Transverse colon (tissue), 4 donors: Measurements from ENCODE around the gene PHLDB2. TPM values are rescaled to one million over a fixed set of nuclear protein-coding genes. Genes with fewer than 3 reads are reported as not detected.

Experiments used
- DNase-seq: peaks from one replicate; pipeline ENCODE4 v3.0.0-alpha.2; 2019
- H3K27ac ChIP-seq, 4 donors: fragments of 200-600 bp; sonication (generic); 2 replicates each; pipeline ENCODE4 v1.5.1; 2016 to 2018; ENCODE audit warnings: inconsistent platforms in 4 of 4
- H3K27me3 ChIP-seq: fragments of 200-600 bp; sonication (generic); 2 replicates; pipeline ENCODE4 v1.5.1; 2017; ENCODE audit warnings: inconsistent platforms
- H3K36me3 ChIP-seq, 4 donors: fragments of 200-600 bp; sonication (generic); 2 replicates each; pipeline ENCODE4 v1.5.1; 2017 to 2019; ENCODE audit warnings: inconsistent platforms in 4 of 4
- H3K4me1 ChIP-seq, 4 donors: fragments of 200-600 bp; sonication (generic); 2 replicates each; pipeline ENCODE4 v1.5.1; 2017 to 2020; ENCODE audit warnings: inconsistent platforms in 4 of 4
- H3K4me3 ChIP-seq, 4 donors: fragments of 200-600 bp; sonication (generic); 1 replicate in 1 of 4; 2 replicates in 3 of 4; pipeline versions ENCODE4 v1.5.1 to v1.6.1; 2017 to 2019; ENCODE audit warnings: inconsistent platforms in 4 of 4
- H3K9me3 ChIP-seq, 2 donors: fragments of 200-600 bp; sonication (generic); 2 replicates each; pipeline ENCODE4 v1.5.1; 2017 to 2019; ENCODE audit warnings: inconsistent platforms in 2 of 2
- EP300 ChIP-seq: sonication (generic); formaldehyde crosslinking; IDR thresholded peaks from one replicate; pipeline ENCODE4 v1.6.1; 2017; ENCODE audit warnings: antibody characterized with exemption, low read depth
- POLR2A ChIP-seq: fragments of 450-650 bp; IDR thresholded peaks from one replicate; pipeline ENCODE4 v1.6.1; 2016; ENCODE audit warnings: antibody characterized with exemption, mild to moderate bottlenecking, moderate library complexity
- POLR2AphosphoS5 ChIP-seq, 3 donors: sonication (generic); formaldehyde crosslinking; IDR thresholded peaks; one replicate each; pipeline ENCODE4 v1.6.1; 2016; ENCODE audit warnings: antibody characterized with exemption in 3 of 3
- WGBS, 2 donors: methylation state at CpG; one replicate each; pipeline ENCODE4 v1.1.5; 2018; ENCODE audit warnings: low coverage in 1 of 2; 5-methylcytosine and 5-hydroxymethylcytosine counted together
- in situ Hi-C, 4 donors: fragments of 200-750 bp; cut with MboI; loops; one replicate each; pipeline versions ENCODE4 v1.15.0 to v1.15.1; 2017; ENCODE audit warnings: low sequenced_read_pairs in 3 of 4, low pct_ligation_motif_present in 1 of 4, low pct_unique_long_range_greater_than_20kb in 1 of 4
- intact Hi-C: fragments of 100-400 bp; cut with DNase I; formaldehyde crosslinking; loops from one replicate; pipeline ENCODE4 v1.15.1; 2023; ENCODE audit warnings: low total_unique reads
- total RNA-seq, 4 donors: library from RNA; depleted of rRNA; stranded (reverse); fragments of >200 nt; gene quantifications; one replicate each; pipeline ENCODE4 v1.1.0, GENCODE V29; 2016
- TF ChIP-seq, protein P1 (sequence below), 5 experiments: fragments of 200-600 bp in 3 of 5; fragments of 450-650 bp in 2 of 5; sonication (generic) in 3 of 5; IDR thresholded peaks; 1 replicate in 2 of 5; 2 replicates in 3 of 5; pipeline ENCODE4 v1.5.1; 2016 to 2017; ENCODE audit warnings: antibody characterized with exemption in 5 of 5, inconsistent platforms in 3 of 5, mild to moderate bottlenecking in 2 of 5, moderate library complexity in 1 of 5

PHLDB2 gene
- total RNA-seq, 4 donors from 2014 or later, result 20.3 to 43.8 (median 24.5) TPM

GRCh38 chr3:111884411-111885018, 25.4 kb downstream of the PHLDB2 start:
- intact Hi-C loops, result no loop called here
- in situ Hi-C loops, result no loop called here
- no peak overlapping the region for H3K4me3 ChIP-seq
- H3K4me1 ChIP-seq, result peaks cover 0 to 10% (median 2%) of the 10 kb centered on the region in 4 donors
- H3K27me3 ChIP-seq, result no peaks in the 10 kb centered on the region
- no peaks in the 10 kb centered on the region for H3K36me3 ChIP-seq
- 90 to 95% methylated on average over 4 to 11 of the region's 11 CpGs for WGBS, 2 donors
- TF ChIP-seq, protein P1, sequence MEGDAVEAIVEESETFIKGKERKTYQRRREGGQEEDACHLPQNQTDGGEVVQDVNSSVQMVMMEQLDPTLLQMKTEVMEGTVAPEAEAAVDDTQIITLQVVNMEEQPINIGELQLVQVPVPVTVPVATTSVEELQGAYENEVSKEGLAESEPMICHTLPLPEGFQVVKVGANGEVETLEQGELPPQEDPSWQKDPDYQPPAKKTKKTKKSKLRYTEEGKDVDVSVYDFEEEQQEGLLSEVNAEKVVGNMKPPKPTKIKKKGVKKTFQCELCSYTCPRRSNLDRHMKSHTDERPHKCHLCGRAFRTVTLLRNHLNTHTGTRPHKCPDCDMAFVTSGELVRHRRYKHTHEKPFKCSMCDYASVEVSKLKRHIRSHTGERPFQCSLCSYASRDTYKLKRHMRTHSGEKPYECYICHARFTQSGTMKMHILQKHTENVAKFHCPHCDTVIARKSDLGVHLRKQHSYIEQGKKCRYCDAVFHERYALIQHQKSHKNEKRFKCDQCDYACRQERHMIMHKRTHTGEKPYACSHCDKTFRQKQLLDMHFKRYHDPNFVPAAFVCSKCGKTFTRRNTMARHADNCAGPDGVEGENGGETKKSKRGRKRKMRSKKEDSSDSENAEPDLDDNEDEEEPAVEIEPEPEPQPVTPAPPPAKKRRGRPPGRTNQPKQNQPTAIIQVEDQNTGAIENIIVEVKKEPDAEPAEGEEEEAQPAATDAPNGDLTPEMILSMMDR (IDR thresholded peaks at IDR 0.05), result no peak
- no peak for TF ChIP-seq EP300
- no peak for TF ChIP-seq POLR2A
- no peak for TF ChIP-seq POLR2AphosphoS5 (IDR thresholded peaks at IDR 0.05)
- no peak overlapping the region for H3K27ac ChIP-seq
- no peak for DNase-seq
- H3K9me3 ChIP-seq, result peaks cover 0 to 6% of the 10 kb centered on the region in 2 donors

GRCh38 chr3:111885578-111885977, 26.5 kb downstream of the PHLDB2 start:
- H3K36me3 ChIP-seq, result no peaks in the 10 kb centered on the region
- TF ChIP-seq, protein P1 (IDR thresholded peaks at IDR 0.05), result no peak
- TF ChIP-seq POLR2AphosphoS5 (IDR thresholded peaks at IDR 0.05), result no peak
- no peak for TF ChIP-seq POLR2A
- TF ChIP-seq EP300, result no peak
- in situ Hi-C loops (no loop called here), intact Hi-C loops (no loop called here)
- no peak for DNase-seq
- H3K27me3 ChIP-seq, result no peaks in the 10 kb centered on the region
- 67 to 90% methylated on average over 2 of the region's 2 CpGs for WGBS, 2 donors
- H3K4me3 ChIP-seq, result no peak overlapping the region
- no peak overlapping the region for H3K27ac ChIP-seq
- peaks cover 0 to 10% (median 2%) of the 10 kb centered on the region in 4 donors for H3K4me1 ChIP-seq
- peaks cover 0 to 5% of the 10 kb centered on the region in 2 donors for H3K9me3 ChIP-seq

GRCh38 chr3:111890051-111890580, 31.1 kb downstream of the PHLDB2 start:
- Histone ChIP-seq H3K9me3 (no peaks in the 10 kb centered on the region), H3K4me3 (no peak overlapping the region), H3K27ac (no peak overlapping the region), H3K36me3 (no peaks in the 10 kb centered on the region), H3K4me1 (peaks cover 0 to 4% (median 1%) of the 10 kb centered on the region in 4 donors), H3K27me3 (no peaks in the 10 kb centered on the region)
- 80 to 86% methylated on average over 2 to 5 of the region's 5 CpGs for WGBS, 2 donors
- DNase-seq, result no peak
- intact Hi-C loops (no loop called here), in situ Hi-C loops (no loop called here)
- no peak for TF ChIP-seq POLR2A
- no peak for TF ChIP-seq EP300
- TF ChIP-seq, protein P1 (IDR thresholded peaks at IDR 0.05), result no peak
- TF ChIP-seq POLR2AphosphoS5 (IDR thresholded peaks at IDR 0.05), result no peak

DNA sequence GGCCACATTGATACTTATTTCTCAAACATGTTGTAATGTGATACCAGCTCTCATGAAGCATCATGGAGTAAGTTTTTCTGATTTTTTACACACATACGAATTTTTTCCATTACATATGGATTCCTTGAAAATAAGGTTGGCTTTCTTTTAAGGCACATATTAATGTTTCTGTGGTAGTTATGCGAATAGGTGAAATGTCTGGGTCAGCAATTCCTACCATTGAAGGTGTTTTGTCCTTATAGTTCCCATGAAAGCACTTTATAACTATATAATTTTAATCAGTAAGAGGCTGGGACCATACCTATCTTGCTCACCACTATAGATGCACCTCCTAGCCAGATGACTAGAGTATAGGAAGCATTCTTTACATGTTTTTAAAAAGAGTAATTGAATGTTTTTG, 33.0 kb downstream of the PHLDB2 start:
- no peak overlapping the region for H3K4me3 ChIP-seq
- in situ Hi-C loops (no loop called here), intact Hi-C loops (no loop called here)
- H3K9me3 ChIP-seq, result no peaks in the 10 kb centered on the region
- DNase-seq, result no peak
- no peak overlapping the region for H3K27ac ChIP-seq
- H3K27me3 ChIP-seq, result no peaks in the 10 kb centered on the region
- 71 to 88% methylated on average over 2 of the region's 2 CpGs for WGBS, 2 donors
- no peaks in the 10 kb centered on the region for H3K36me3 ChIP-seq
- no peak for TF ChIP-seq POLR2AphosphoS5 (IDR thresholded peaks at IDR 0.05)
- H3K4me1 ChIP-seq, result peaks cover 0 to 4% (median 1%) of the 10 kb centered on the region in 4 donors

GRCh38 chr3:111895071-111895470, 36.0 kb downstream of the PHLDB2 start:
- no peak for DNase-seq
- 35 to 44% methylated on average over 1 of the region's 1 CpG for WGBS, 2 donors
- H3K4me1 ChIP-seq, result no peaks in the 10 kb centered on the region
- H3K9me3 ChIP-seq, result no peaks in the 10 kb centered on the region
- TF ChIP-seq EP300, result no peak
- H3K4me3 ChIP-seq, result no peak overlapping the region
- H3K36me3 ChIP-seq, result no peaks in the 10 kb centered on the region
- no peaks in the 10 kb centered on the region for H3K27me3 ChIP-seq
- in situ Hi-C loops (no loop called here), intact Hi-C loops (no loop called here)
- no peak overlapping the region for H3K27ac ChIP-seq
